Naive thymus-derived CD8-positive, alpha-beta T cell (primary cell): ENCODE measurements around the gene ZNF652. TPM values are rescaled to one million over a fixed set of nuclear protein-coding genes. Genes with fewer than 3 reads are reported as not detected.
A peak's percentile ranks its signal among the peaks of the same experiment; 100 is the strongest.
"Not testable (repeated sequence)": the region's sequence is repeated elsewhere in the genome, so short reads cannot be mapped to it uniquely, and the experiment has no call there.

ENCODE experiments used
- ATAC-seq, 2 donors: fragments of 150-1000 bp; cut with Tn5 transposase in 1 of 2; sonication (Bioruptor Pico), chemical (Tn5 transposase) in 1 of 2; 1 replicate in 1 of 2; 2 replicates in 1 of 2; pipeline ENCODE4 v1.10.0; 2021; ENCODE audit warnings: mild to moderate bottlenecking in 2 of 2, moderate library complexity in 2 of 2
- POLR2A ChIA-PET: fragments of 350-600 bp; sonication (Branson Sonifier 250); formaldehyde crosslinking; loops from one replicate; lab custom pipeline; 2021; ENCODE audit warnings: antibody characterized with exemption; lab: Charles Lee
- DNase-seq, 10 donors: peaks; one replicate each; pipeline versions ENCODE4 v3.0.0 to v3.0.0-alpha.2; 2020 to 2022
- H3K27ac Mint-ChIP-seq, 10 donors: one replicate each; pipeline ENCODE4 v1.8.0; 2020 to 2022; ENCODE audit warnings: mild to moderate bottlenecking in 10 of 10, mixed read lengths in 10 of 10, moderate library complexity in 4 of 10, inconsistent platforms in 1 of 10
- H3K27me3 Mint-ChIP-seq, 5 donors: one replicate each; pipeline ENCODE4 v1.8.0; 2021 to 2022; ENCODE audit warnings: mixed read lengths in 5 of 5
- H3K36me3 Mint-ChIP-seq, 3 donors: one replicate each; pipeline ENCODE4 v1.8.0; 2020 to 2022; ENCODE audit warnings: mixed read lengths in 3 of 3, mild to moderate bottlenecking in 2 of 3, inconsistent platforms in 1 of 3
- H3K4me1 Mint-ChIP-seq, 4 donors: one replicate each; pipeline ENCODE4 v1.8.0; 2021 to 2022; ENCODE audit warnings: mixed read lengths in 4 of 4
- H3K4me3 Mint-ChIP-seq, 10 donors: one replicate each; pipeline ENCODE4 v1.8.0; 2020 to 2022; ENCODE audit warnings: mild to moderate bottlenecking in 10 of 10, mixed read lengths in 10 of 10, moderate library complexity in 6 of 10, inconsistent platforms in 1 of 10
- H3K9me3 Mint-ChIP-seq, 9 donors: one replicate each; pipeline ENCODE4 v1.8.0; 2020 to 2022; ENCODE audit warnings: mixed read lengths in 9 of 9, mild to moderate bottlenecking in 3 of 9, inconsistent platforms in 1 of 9, moderate library complexity in 1 of 9
- polyA plus RNA-seq, 3 donors: library from polyadenylated mRNA; unstranded; fragments of 300-500 nt; fragmentation: Illumina TruSeq; gene quantifications; one replicate each; pipeline ENCODE4 v1.2.3, GENCODE V29; 2021
- total RNA-seq, 8 experiments: library from RNA in 2 of 8; stranded (reverse) in 2 of 8; gene quantifications; one replicate each; pipeline ENCODE4 v1.2.3 and lab custom pipeline; 2021 to 2026

ZNF652 gene
- total and polyA plus RNA-seq, 5 experiments from 2014 or later, result 19.9 to 62.2 (median 20.8) TPM

GRCh38 chr17:49365667-49366066, 3.6 kb upstream of the ZNF652 start:
- Mint-ChIP-seq H3K4me3 (peak overlapping the region in 1 of 10 donors; percentile 6), H3K9me3 (no peaks in the 10 kb centered on the region), H3K36me3 (peaks cover 0 to 3% (median 2%) of the 10 kb centered on the region in 3 donors), H3K27ac (peak overlapping the region in 8 of 10 donors; percentile 29 to 82 (median 60)), H3K27me3 (peaks cover 0 to 3% (median 0%) of the 10 kb centered on the region in 5 donors), H3K4me1 (peaks cover 11 to 40% (median 35%) of the 10 kb centered on the region in 4 donors)
- no peak for DNase-seq
- POLR2A ChIA-PET, result no interaction called here
- no peak for ATAC-seq

GRCh38 chr17:49365126-49365525, 3.1 kb upstream of the ZNF652 start:
- Mint-ChIP-seq H3K27ac (peak overlapping the region in 3 of 10 donors; percentile 9 to 37 (median 11)), H3K4me1 (peaks cover 16 to 43% (median 40%) of the 10 kb centered on the region in 4 donors)
- H3K36me3 Mint-ChIP-seq, H3K9me3 Mint-ChIP-seq, ATAC-seq, H3K27me3 Mint-ChIP-seq, H3K4me3 Mint-ChIP-seq, DNase-seq: not testable (repeated sequence)
- POLR2A ChIA-PET, result interaction anchor here (0.6 to 0.7 kb wide), 3 partner anchors 23 to 43 kb away, joined by 3 to 4 read pairs (median 3); no protein-coding TSS in a partner anchor

- Mint-ChIP-seq H3K4me1 (peaks cover 18 to 53% (median 50%) of the 10 kb centered on the region in 4 donors), H3K4me3 (peak overlapping the region in 1 of 10 donors; percentile 62), H3K9me3 (no peaks in the 10 kb centered on the region), H3K27me3 (peaks cover 0 to 3% (median 0%) of the 10 kb centered on the region in 5 donors), H3K36me3 (peaks cover 0 to 3% (median 0%) of the 10 kb centered on the region in 3 donors), H3K27ac (no peak overlapping the region)
- no peak for ATAC-seq
- POLR2A ChIA-PET, result no interaction called here
- DNase-seq, result no peak
Measured at GRCh38 chr17:49364119-49364518, 2.1 kb upstream of the ZNF652 start.

- POLR2A ChIA-PET, result interaction anchor here (1.0 to 1.7 kb wide), 6 partner anchors 27 to 731 kb away, joined by 3 to 7 read pairs (median 4); partner anchors contain the start of gene PDK2
- no peak for ATAC-seq
- H3K27me3 Mint-ChIP-seq, result peaks cover 0 to 3% (median 0%) of the 10 kb centered on the region in 5 donors
- peaks cover 24 to 57% (median 55%) of the 10 kb centered on the region in 4 donors for H3K4me1 Mint-ChIP-seq
- H3K36me3 Mint-ChIP-seq, result peaks cover 0 to 3% (median 0%) of the 10 kb centered on the region in 3 donors
- peak overlapping the region in 7 of 10 donors; percentile 8 to 97 (median 85) for H3K4me3 Mint-ChIP-seq
- H3K9me3 Mint-ChIP-seq, result no peaks in the 10 kb centered on the region
- peak overlapping the region in 7 of 10 donors; percentile 3 to 97 (median 86) for H3K27ac Mint-ChIP-seq
- no peak for DNase-seq
Measured at GRCh38 chr17:49363251-49363650, 1.2 kb upstream of the ZNF652 start.

- POLR2A ChIA-PET, result interaction anchor here (0.7 to 4.0 kb wide), 11 partner anchors 20 to 732 kb away, joined by 3 to 34 read pairs (median 4); partner anchors contain the start of gene PDK2
- H3K27ac Mint-ChIP-seq, result peak overlapping the region; percentile 82 to 97 (median 92)
Measured at GRCh38 chr17:49362723-49363117, 670 bp upstream of the ZNF652 start.

GRCh38 chr17:49361129-49361901, 735 bp downstream of the ZNF652 start:
- POLR2A ChIA-PET, result interaction anchor here (0.6 to 4.1 kb wide), 17 partner anchors 9 to 985 kb away, joined by 3 to 42 read pairs (median 4); partner anchors contain the start of genes KAT7, PHB1 and XYLT2
- peak overlapping the region; percentile 85 to 99 (median 95) for H3K4me3 Mint-ChIP-seq
- H3K36me3 Mint-ChIP-seq, result no peaks in the 10 kb centered on the region
- ATAC-seq, result peak; percentile 73 to 82
- no peaks in the 10 kb centered on the region for H3K9me3 Mint-ChIP-seq
- peaks cover 0 to 3% (median 0%) of the 10 kb centered on the region in 5 donors for H3K27me3 Mint-ChIP-seq
- peak overlapping the region; percentile 54 to 99 (median 98) for H3K27ac Mint-ChIP-seq
- H3K4me1 Mint-ChIP-seq, result peaks cover 29 to 73% (median 59%) of the 10 kb centered on the region in 4 donors
- peak; percentile 72 to 94 (median 90) for DNase-seq

More at GRCh38 chr17:49362723-49363117, 670 bp upstream of the ZNF652 start:
- no peaks in the 10 kb centered on the region for H3K9me3 Mint-ChIP-seq
- ATAC-seq (no peak), DNase-seq (no peak)
- peaks cover 27 to 61% (median 56%) of the 10 kb centered on the region in 4 donors for H3K4me1 Mint-ChIP-seq
- H3K36me3 Mint-ChIP-seq, result peaks cover 0 to 3% (median 0%) of the 10 kb centered on the region in 3 donors
- H3K4me3 Mint-ChIP-seq, result peak overlapping the region; percentile 77 to 97 (median 90)
- peaks cover 0 to 3% (median 0%) of the 10 kb centered on the region in 5 donors for H3K27me3 Mint-ChIP-seq

- Mint-ChIP-seq H3K4me3 (peak overlapping the region; percentile 85 to 99 (median 95)), H3K36me3 (no peaks in the 10 kb centered on the region), H3K27ac (peak overlapping the region; percentile 54 to 99 (median 98)), H3K27me3 (peaks cover 0 to 3% (median 0%) of the 10 kb centered on the region in 5 donors), H3K4me1 (peaks cover 29 to 75% (median 58%) of the 10 kb centered on the region in 4 donors), H3K9me3 (no peaks in the 10 kb centered on the region)
- DNase-seq (no peak), ATAC-seq (no peak)
- POLR2A ChIA-PET, result interaction anchor here (0.6 to 4.1 kb wide), 11 partner anchors 9 to 457 kb away, joined by 3 to 42 read pairs (median 4); partner anchors contain the start of gene PHB1
Measured at GRCh38 chr17:49360796-49361128, 1.3 kb downstream of the ZNF652 start.

- no peaks in the 10 kb centered on the region for H3K36me3 Mint-ChIP-seq
- DNase-seq, result peak in 2 of 10 donors; percentile 22 to 34
- peaks cover 26 to 71% (median 53%) of the 10 kb centered on the region in 4 donors for H3K4me1 Mint-ChIP-seq
- H3K9me3 Mint-ChIP-seq, result no peaks in the 10 kb centered on the region
- H3K4me3 Mint-ChIP-seq, result peak overlapping the region; percentile 85 to 99 (median 95)
- no peak for ATAC-seq
- POLR2A ChIA-PET, result interaction anchor here (0.6 to 4.1 kb wide), 8 partner anchors 9 to 168 kb away, joined by 3 to 42 read pairs (median 6); partner anchors contain the start of genes ABI3, GNGT2 and PHB1
- H3K27ac Mint-ChIP-seq, result peak overlapping the region; percentile 54 to 99 (median 98)
- H3K27me3 Mint-ChIP-seq, result peaks cover 0 to 3% (median 0%) of the 10 kb centered on the region in 5 donors
Measured at GRCh38 chr17:49359990-49360795, 1.9 kb downstream of the ZNF652 start.

GRCh38 chr17:49358641-49359247, 3.3 kb downstream of the ZNF652 start:
- H3K4me3 Mint-ChIP-seq, result peak overlapping the region; percentile 50 to 99 (median 88)
- ATAC-seq (no peak), DNase-seq (peak in 4 of 10 donors; percentile 10 to 60 (median 49))
- H3K4me1 Mint-ChIP-seq, result peaks cover 26 to 70% (median 55%) of the 10 kb centered on the region in 4 donors
- H3K27ac Mint-ChIP-seq, result peak overlapping the region; percentile 51 to 99 (median 94)
- no peaks in the 10 kb centered on the region for H3K9me3 Mint-ChIP-seq
- POLR2A ChIA-PET, result interaction anchor here (0.5 to 4.1 kb wide), 8 partner anchors 9 to 36 kb away, joined by 3 to 42 read pairs (median 4); no protein-coding TSS in a partner anchor
- H3K36me3 Mint-ChIP-seq, result no peaks in the 10 kb centered on the region
- H3K27me3 Mint-ChIP-seq, result peaks cover 0 to 3% (median 0%) of the 10 kb centered on the region in 5 donors

- no peaks in the 10 kb centered on the region for H3K9me3 Mint-ChIP-seq
- H3K36me3 Mint-ChIP-seq, result no peaks in the 10 kb centered on the region
- ATAC-seq (no peak), DNase-seq (no peak)
- H3K27ac Mint-ChIP-seq, result peak overlapping the region in 9 of 10 donors; percentile 88 to 99 (median 94)
- H3K4me3 Mint-ChIP-seq, result peak overlapping the region in 7 of 10 donors; percentile 49 to 99 (median 95)
- peaks cover 0 to 3% (median 0%) of the 10 kb centered on the region in 5 donors for H3K27me3 Mint-ChIP-seq
- POLR2A ChIA-PET, result interaction anchor here (1.5 to 2.1 kb wide), 2 partner anchors 11 to 23 kb away, joined by 4 read pairs; no protein-coding TSS in a partner anchor
- H3K4me1 Mint-ChIP-seq, result peaks cover 30 to 71% (median 59%) of the 10 kb centered on the region in 4 donors
Measured at GRCh38 chr17:49357516-49357915, 4.5 kb downstream of the ZNF652 start.

- H3K27me3 Mint-ChIP-seq, result no peaks in the 10 kb centered on the region
- H3K4me3 Mint-ChIP-seq, result no peak overlapping the region
- no peaks in the 10 kb centered on the region for H3K36me3 Mint-ChIP-seq
- H3K4me1 Mint-ChIP-seq, result peaks cover 27 to 78% (median 61%) of the 10 kb centered on the region in 4 donors
- POLR2A ChIA-PET, result interaction anchor here (0.9 kb wide), 2 partner anchors 9 to 14 kb away, joined by 3 to 4 read pairs; no protein-coding TSS in a partner anchor
- DNase-seq (no peak), ATAC-seq (no peak)
- peak overlapping the region in 6 of 10 donors; percentile 32 to 98 (median 51) for H3K27ac Mint-ChIP-seq
- H3K9me3 Mint-ChIP-seq, result no peaks in the 10 kb centered on the region
Measured at GRCh38 chr17:49356320-49356719, 5.7 kb downstream of the ZNF652 start.
